NCI-H1694 treated with DMSO at 0.1 percent for 48 hours (cell line): Measurements from ENCODE around the gene CAB39L.

Experiments used
- DNase-seq: peaks from one replicate; lab custom pipeline; 2025; lab: John Stamatoyannopoulos, UW

CAB39L gene

GRCh38 chr13:49399801-49400472, 43.9 kb downstream of the CAB39L start:
- DNase-seq = no peak

- DNase-seq = no peak
Measured at GRCh38 chr13:49395878-49396380, 47.9 kb downstream of the CAB39L start.

- no peak for DNase-seq
Measured at GRCh38 chr13:49395451-49395865, 48.4 kb downstream of the CAB39L start.

GRCh38 chr13:49388091-49388635, 55.7 kb downstream of the CAB39L start:
- DNase-seq = no peak

- DNase-seq = no peak
Measured at GRCh38 chr13:49386664-49387063, 57.2 kb downstream of the CAB39L start.

- DNase-seq = no peak
Measured at GRCh38 chr13:49376121-49376520, 67.7 kb downstream of the CAB39L start.

GRCh38 chr13:49374585-49375290, 69.1 kb downstream of the CAB39L start:
- no peak for DNase-seq

- no peak for DNase-seq
Measured at GRCh38 chr13:49373716-49374115, 70.1 kb downstream of the CAB39L start.

GRCh38 chr13:49371943-49372613, 71.8 kb downstream of the CAB39L start:
- DNase-seq = no peak

- DNase-seq = no peak
Measured at GRCh38 chr13:49370371-49370770, 73.5 kb downstream of the CAB39L start.

- no peak for DNase-seq
Measured at GRCh38 chr13:49369866-49370265, 74.0 kb downstream of the CAB39L start.

GRCh38 chr13:49368688-49369087, 75.2 kb downstream of the CAB39L start:
- DNase-seq = no peak

GRCh38 chr13:49367640-49368422, 76.0 kb downstream of the CAB39L start:
- DNase-seq = no peak

GRCh38 chr13:49366841-49367240, 77.0 kb downstream of the CAB39L start:
- no peak for DNase-seq

GRCh38 chr13:49357694-49358093, 86.2 kb downstream of the CAB39L start:
- DNase-seq = no peak

GRCh38 chr13:49356223-49356622, 87.6 kb downstream of the CAB39L start:
- no peak for DNase-seq

GRCh38 chr13:49354719-49355118, 89.1 kb downstream of the CAB39L start:
- no peak for DNase-seq

GRCh38 chr13:49353908-49354307, 90.0 kb downstream of the CAB39L start:
- DNase-seq = no peak

- no peak for DNase-seq
Measured at GRCh38 chr13:49351871-49352270, 92.0 kb downstream of the CAB39L start.

GRCh38 chr13:49348751-49349150, 95.1 kb downstream of the CAB39L start:
- no peak for DNase-seq

- DNase-seq = no peak
Measured at GRCh38 chr13:49347650-49348385, 96.0 kb downstream of the CAB39L start.
